MM.1S (cell line): Measurements from ENCODE around the gene PNMA1.

ENCODE experiments used
- CTCF ChIP-seq: fragments of 300-600 bp; sonication (generic); IDR thresholded peaks from 2 replicates; pipeline ENCODE4 v1.5.1; 2016; ENCODE audit warnings: antibody characterized with exemption, low read length, mixed read lengths
- EZH2 ChIP-seq: fragments of 300-600 bp; sonication (generic); optimal IDR thresholded peaks from 2 replicates; pipeline ENCODE3; 2017; ENCODE audit warnings: low read depth, mild to moderate bottlenecking, antibody characterized with exemption, low read length, mixed read lengths

- TF ChIP-seq CTCF (no peak), EZH2 (no peak)
Measured at GRCh38 chr14:73726025-73726961, 12.1 kb upstream of the PNMA1 start.
